Mucosa of stomach (tissue), 1 donor: Measurements from ENCODE around the gene USP47.

Experiments used
- H3K27me3 ChIP-seq: one replicate; pipeline ENCODE4 v1.7.0; 2013; ENCODE audit warnings: mild to moderate bottlenecking, low read length; ENCODE audit not compliant: control insufficient read depth, insufficient read depth
- H3K36me3 ChIP-seq: one replicate; pipeline ENCODE4 v1.7.0; 2013; ENCODE audit warnings: low read length; ENCODE audit not compliant: control insufficient read depth, insufficient read depth
- H3K4me1 ChIP-seq: one replicate; pipeline ENCODE4 v1.7.0; 2013; ENCODE audit warnings: mild to moderate bottlenecking, low read length; ENCODE audit not compliant: control insufficient read depth, insufficient read depth
- H3K4me3 ChIP-seq: one replicate; pipeline ENCODE4 v1.7.0; 2013; ENCODE audit warnings: low read length
- H3K9ac ChIP-seq: one replicate; pipeline ENCODE4 v1.7.0; 2013; ENCODE audit warnings: mild to moderate bottlenecking, low read length, moderate library complexity
- H3K9me3 ChIP-seq: one replicate; pipeline ENCODE4 v1.7.0; 2013; ENCODE audit warnings: mild to moderate bottlenecking, low read length, moderate library complexity; ENCODE audit not compliant: control insufficient read depth
- donor health status: Pancreatic carcinoma.

USP47 gene

GRCh38 chr11:11884774-11885481 is 43.2 kb downstream of the USP47 start:
- no peaks in the 10 kb centered on the region for H3K9me3 ChIP-seq
- H3K27me3 ChIP-seq: no peaks in the 10 kb centered on the region
- peaks cover 5% of the 10 kb centered on the region for H3K36me3 ChIP-seq
- H3K9ac ChIP-seq: no peak overlapping the region
- no peaks in the 10 kb centered on the region for H3K4me1 ChIP-seq
- H3K4me3 ChIP-seq: no peak overlapping the region

DNA sequence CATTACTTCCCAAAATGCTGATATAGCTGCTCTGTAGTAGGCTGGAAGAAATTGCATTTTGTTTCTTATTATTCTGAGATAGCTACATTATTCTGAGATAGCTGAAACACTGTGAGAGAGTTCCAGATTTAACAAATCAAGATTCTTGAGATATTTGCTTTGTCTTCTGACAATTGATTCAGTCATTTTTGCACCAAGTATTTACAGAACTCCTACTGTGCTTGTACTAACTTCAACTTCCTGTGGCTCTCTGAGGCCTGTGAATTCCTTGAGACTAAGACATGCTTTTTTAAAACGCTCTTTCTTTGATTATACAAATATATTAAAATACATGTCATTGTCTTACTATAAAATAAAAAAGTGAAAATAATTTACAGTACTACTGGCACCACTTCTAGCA is 52.7 kb downstream of the USP47 start:
- no peaks in the 10 kb centered on the region for H3K9me3 ChIP-seq
- peaks cover 6% of the 10 kb centered on the region for H3K4me1 ChIP-seq
- H3K27me3 ChIP-seq: no peaks in the 10 kb centered on the region
- no peak overlapping the region for H3K4me3 ChIP-seq
- no peaks in the 10 kb centered on the region for H3K36me3 ChIP-seq
- H3K9ac ChIP-seq: no peak overlapping the region

DNA sequence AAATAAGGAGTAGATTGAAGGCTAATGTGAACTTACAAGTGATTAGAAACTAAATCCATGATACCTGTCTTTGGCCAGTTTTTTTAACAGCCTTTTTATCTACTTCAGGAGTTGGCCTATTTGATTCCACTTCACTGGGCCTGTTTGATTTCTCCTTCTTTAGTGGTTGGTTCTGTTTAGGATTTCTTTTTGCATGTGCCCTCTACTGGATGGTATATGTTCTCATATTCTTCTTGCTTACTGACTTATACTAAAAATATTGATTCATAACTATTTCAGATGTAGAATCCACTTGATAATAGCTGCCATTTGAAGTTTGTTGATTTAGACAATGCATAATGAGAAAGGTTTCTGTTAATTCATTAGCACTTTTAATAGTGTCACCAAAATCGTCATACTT is 53.9 kb downstream of the USP47 start:
- no peak overlapping the region for H3K9ac ChIP-seq
- H3K36me3 ChIP-seq: no peaks in the 10 kb centered on the region
- H3K27me3 ChIP-seq: no peaks in the 10 kb centered on the region
- no peaks in the 10 kb centered on the region for H3K9me3 ChIP-seq
- peaks cover 6% of the 10 kb centered on the region for H3K4me1 ChIP-seq
- no peak overlapping the region for H3K4me3 ChIP-seq

- Histone ChIP-seq H3K36me3 (no peaks in the 10 kb centered on the region), H3K27me3 (no peaks in the 10 kb centered on the region), H3K9me3 (no peaks in the 10 kb centered on the region), H3K4me1 (peaks cover 6% of the 10 kb centered on the region), H3K9ac (no peak overlapping the region), H3K4me3 (no peak overlapping the region)
Observed at GRCh38 chr11:11898648-11899047, 56.9 kb downstream of the USP47 start.

DNA sequence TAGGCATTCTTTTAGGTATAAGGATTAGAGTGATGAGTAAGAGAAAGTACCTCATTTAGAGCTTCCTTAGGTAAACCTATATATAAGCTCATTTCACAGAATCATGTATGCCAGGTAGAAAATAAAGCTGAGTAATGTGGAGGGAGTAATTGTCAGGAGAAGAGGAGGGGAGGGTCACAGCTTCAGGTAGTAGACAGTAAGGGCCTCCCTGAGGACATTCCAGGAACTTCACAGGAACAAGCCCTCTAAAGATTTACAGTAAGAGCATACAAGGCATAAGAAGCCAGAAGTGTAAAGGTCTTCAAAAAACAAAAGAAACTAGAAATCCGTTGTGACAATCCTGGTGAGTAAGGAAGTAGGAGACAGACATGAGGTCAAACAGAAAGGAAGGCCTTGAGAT is 57.6 kb downstream of the USP47 start:
- H3K9ac ChIP-seq: no peak overlapping the region
- H3K36me3 ChIP-seq: no peaks in the 10 kb centered on the region
- no peak overlapping the region for H3K4me3 ChIP-seq
- no peaks in the 10 kb centered on the region for H3K27me3 ChIP-seq
- H3K4me1 ChIP-seq: peaks cover 6% of the 10 kb centered on the region
- H3K9me3 ChIP-seq: no peaks in the 10 kb centered on the region

- no peaks in the 10 kb centered on the region for H3K9me3 ChIP-seq
- no peaks in the 10 kb centered on the region for H3K27me3 ChIP-seq
- H3K9ac ChIP-seq: no peak overlapping the region
- peaks cover 6% of the 10 kb centered on the region for H3K4me1 ChIP-seq
- H3K4me3 ChIP-seq: no peak overlapping the region
- no peaks in the 10 kb centered on the region for H3K36me3 ChIP-seq
Observed at GRCh38 chr11:11901929-11902328, 60.2 kb downstream of the USP47 start.

- no peaks in the 10 kb centered on the region for H3K36me3 ChIP-seq
- no peaks in the 10 kb centered on the region for H3K27me3 ChIP-seq
- H3K9ac ChIP-seq: no peak overlapping the region
- H3K9me3 ChIP-seq: no peaks in the 10 kb centered on the region
- H3K4me1 ChIP-seq: no peaks in the 10 kb centered on the region
- no peak overlapping the region for H3K4me3 ChIP-seq
Observed at GRCh38 chr11:11909727-11910126, 68.0 kb downstream of the USP47 start.

- no peaks in the 10 kb centered on the region for H3K27me3 ChIP-seq
- no peak overlapping the region for H3K4me3 ChIP-seq
- no peak overlapping the region for H3K9ac ChIP-seq
- no peaks in the 10 kb centered on the region for H3K4me1 ChIP-seq
- no peaks in the 10 kb centered on the region for H3K36me3 ChIP-seq
- no peaks in the 10 kb centered on the region for H3K9me3 ChIP-seq
Observed at GRCh38 chr11:11910541-11910940, 68.8 kb downstream of the USP47 start.

DNA sequence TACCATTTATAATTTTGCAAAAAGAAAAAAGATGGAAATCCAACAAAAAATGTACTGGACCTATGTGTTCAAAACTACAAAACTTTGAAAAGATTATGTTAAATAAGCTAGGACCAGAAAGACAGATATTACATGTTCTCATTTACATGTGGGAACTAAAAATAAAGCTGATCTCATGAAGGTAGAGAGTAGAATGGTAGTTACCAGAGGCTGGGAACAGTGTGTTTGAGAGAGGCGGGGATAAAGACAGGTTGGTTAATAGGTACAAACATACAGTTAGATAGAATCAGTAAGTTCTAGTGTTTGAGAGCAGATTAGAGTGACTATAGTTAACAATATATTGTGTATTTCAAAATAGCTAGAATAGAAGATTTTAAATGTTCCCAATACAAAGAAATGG is 71.6 kb downstream of the USP47 start:
- H3K36me3 ChIP-seq: no peaks in the 10 kb centered on the region
- no peak overlapping the region for H3K4me3 ChIP-seq
- no peaks in the 10 kb centered on the region for H3K27me3 ChIP-seq

DNA sequence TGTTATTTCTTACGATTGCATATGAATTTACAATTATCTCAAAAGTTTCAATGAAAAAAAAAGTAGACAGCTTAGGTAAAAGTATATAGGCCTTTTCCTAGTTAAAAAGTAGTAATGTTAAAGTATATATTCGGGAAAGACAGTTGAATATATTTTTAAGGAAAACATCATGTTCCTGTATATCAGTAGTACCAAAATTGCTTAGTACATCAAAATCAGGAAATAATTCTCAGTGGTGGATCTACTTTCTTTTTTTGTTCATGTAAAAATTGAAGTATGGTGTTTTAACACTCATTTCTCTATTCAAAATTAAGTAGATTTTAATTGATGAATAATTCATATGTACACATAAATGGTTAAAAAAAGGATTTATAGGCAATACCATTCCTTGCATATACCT is 73.9 kb downstream of the USP47 start:
- H3K27me3 ChIP-seq: no peaks in the 10 kb centered on the region
- no peaks in the 10 kb centered on the region for H3K4me1 ChIP-seq
- no peak overlapping the region for H3K9ac ChIP-seq
- no peak overlapping the region for H3K4me3 ChIP-seq
- no peaks in the 10 kb centered on the region for H3K36me3 ChIP-seq
- no peaks in the 10 kb centered on the region for H3K9me3 ChIP-seq

More for the DNA sequence above, 71.6 kb downstream of the USP47 start:
- H3K4me1 ChIP-seq: no peaks in the 10 kb centered on the region
- H3K9me3 ChIP-seq: no peaks in the 10 kb centered on the region
- H3K9ac ChIP-seq: no peak overlapping the region

DNA sequence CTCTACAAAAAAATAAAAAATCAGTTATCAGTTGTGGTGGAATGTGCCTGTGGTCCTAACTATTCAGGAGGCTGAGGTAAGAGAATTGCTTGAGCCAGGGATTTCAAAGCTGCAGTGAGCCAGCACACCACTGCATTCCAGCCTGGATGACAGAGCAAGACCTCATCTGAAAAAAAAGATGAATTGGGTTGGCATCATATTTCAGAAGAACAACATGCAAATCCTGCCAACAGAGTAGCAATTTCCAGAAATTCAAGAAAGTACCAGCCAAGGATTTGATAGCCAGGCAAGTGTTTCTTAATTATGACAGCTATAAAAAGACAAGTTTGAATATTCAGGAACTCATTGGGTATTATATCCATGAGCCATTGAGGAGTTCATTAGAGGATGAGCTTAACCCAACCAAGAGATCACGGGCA is 75.2 kb downstream of the USP47 start:
- Histone ChIP-seq H3K9ac (no peak overlapping the region), H3K36me3 (no peaks in the 10 kb centered on the region), H3K9me3 (no peaks in the 10 kb centered on the region), H3K4me1 (no peaks in the 10 kb centered on the region), H3K4me3 (no peak overlapping the region), H3K27me3 (no peaks in the 10 kb centered on the region)

DNA sequence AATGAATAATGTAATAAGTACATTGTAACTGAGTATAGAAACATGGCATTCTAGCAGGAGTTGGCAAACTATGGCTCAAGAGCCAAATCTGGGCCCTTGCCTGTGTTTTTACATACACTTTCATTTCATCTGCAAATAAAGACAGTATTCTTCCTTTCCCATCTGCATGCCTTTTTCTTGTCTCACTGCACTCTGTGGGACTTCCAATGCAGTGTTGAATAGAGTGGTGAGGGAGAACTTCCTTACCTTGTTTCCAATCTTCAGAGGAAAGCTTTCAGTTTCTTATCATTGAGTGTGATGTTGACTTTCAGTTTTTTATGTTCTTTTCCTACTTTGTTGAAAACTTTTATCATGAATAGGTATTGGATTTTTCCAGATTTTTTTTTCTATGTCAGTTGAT is 82.1 kb downstream of the USP47 start:
- H3K9me3 ChIP-seq: no peaks in the 10 kb centered on the region
- H3K4me3 ChIP-seq: no peak overlapping the region
- no peaks in the 10 kb centered on the region for H3K4me1 ChIP-seq
- no peaks in the 10 kb centered on the region for H3K27me3 ChIP-seq
- no peak overlapping the region for H3K9ac ChIP-seq
- no peaks in the 10 kb centered on the region for H3K36me3 ChIP-seq

DNA sequence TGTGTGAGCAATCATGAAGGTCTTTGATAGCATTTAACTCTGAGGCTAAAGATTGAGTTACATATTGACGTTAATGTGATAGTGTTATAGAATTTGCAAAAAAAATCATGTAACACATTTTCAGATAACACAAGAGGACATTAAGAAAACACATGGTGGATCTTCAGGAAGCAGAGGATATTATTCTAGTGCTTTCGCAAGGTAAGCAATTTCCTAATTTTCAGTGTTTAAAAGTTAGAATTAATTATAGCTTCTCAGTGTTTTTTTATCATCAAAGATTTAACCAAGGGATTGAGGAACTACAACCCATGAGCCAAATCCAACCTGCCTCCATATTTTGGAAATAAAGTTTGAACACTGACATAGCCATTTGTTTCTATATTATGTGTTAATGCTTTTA is 88.1 kb downstream of the USP47 start:
- no peaks in the 10 kb centered on the region for H3K9me3 ChIP-seq
- H3K36me3 ChIP-seq: no peaks in the 10 kb centered on the region
- H3K4me3 ChIP-seq: no peak overlapping the region
- no peak overlapping the region for H3K9ac ChIP-seq
- H3K27me3 ChIP-seq: no peaks in the 10 kb centered on the region
- H3K4me1 ChIP-seq: no peaks in the 10 kb centered on the region
